H9 (cell line): ENCODE results near the gene RBP4. TPM values are rescaled to one million over a fixed set of nuclear protein-coding genes. Genes with fewer than 3 reads are reported as not detected.

Source experiments
- DNase-seq: peaks from one replicate; pipeline ENCODE4 v3.0.0-alpha.2; 2017
- H2AFZ ChIP-seq: one replicate; pipeline ENCODE4 v1.6.1; 2013; ENCODE audit warnings: mild to moderate bottlenecking, low read length, control low read depth, moderate library complexity
- H2AK5ac ChIP-seq: 2 replicates; pipeline ENCODE4 v1.6.1; 2013; ENCODE audit warnings: low read length, control low read depth, mixed read lengths; ENCODE audit not compliant: insufficient read length
- H2BK120ac ChIP-seq: one replicate; pipeline ENCODE4 v1.6.1; 2013; ENCODE audit warnings: low read depth, mild to moderate bottlenecking, low read length, control low read depth, inconsistent platforms; ENCODE audit not compliant: poor library complexity, severe bottlenecking
- H2BK12ac ChIP-seq: 2 replicates; pipeline ENCODE4 v1.6.1; 2013; ENCODE audit warnings: low read length, control low read depth, mixed read lengths, low read depth; ENCODE audit not compliant: insufficient read length
- H2BK15ac ChIP-seq: 2 replicates; pipeline ENCODE4 v1.6.1; 2013; ENCODE audit warnings: low read depth, low read length, control low read depth
- H2BK20ac ChIP-seq: one replicate; pipeline ENCODE4 v1.6.1; 2013; ENCODE audit warnings: low read depth, mild to moderate bottlenecking, low read length, control low read depth, inconsistent platforms; ENCODE audit not compliant: poor library complexity, severe bottlenecking
- H2BK5ac ChIP-seq: 2 replicates; pipeline ENCODE4 v1.6.1; 2013; ENCODE audit warnings: low read length, control low read depth, mixed read lengths; ENCODE audit not compliant: insufficient read length
- H3K14ac ChIP-seq: 2 replicates; pipeline ENCODE4 v1.6.1; 2013; ENCODE audit warnings: low read length, control low read depth; ENCODE audit not compliant: insufficient read depth
- H3K18ac ChIP-seq: 2 replicates; pipeline ENCODE4 v1.6.1; 2013; ENCODE audit warnings: low read depth, mild to moderate bottlenecking, mixed read lengths, low read length, control low read depth; ENCODE audit not compliant: insufficient read length
- H3K23ac ChIP-seq: 2 replicates; pipeline ENCODE4 v1.6.1; 2013; ENCODE audit warnings: low read length, control low read depth, mixed read lengths, low read depth; ENCODE audit not compliant: insufficient read length
- H3K23me2 ChIP-seq: 2 replicates; pipeline ENCODE4 v1.6.1; 2013; ENCODE audit warnings: low read depth, mild to moderate bottlenecking, mixed read lengths, low read length, control low read depth; ENCODE audit not compliant: insufficient read length, poor library complexity, severe bottlenecking
- H3K27ac ChIP-seq: 2 replicates; pipeline ENCODE4 v1.5.1; 2013; ENCODE audit warnings: low read length, control low read depth, mixed read lengths, low read depth; ENCODE audit not compliant: insufficient read length
- H3K27me3 ChIP-seq: 2 replicates; pipeline ENCODE4 v1.6.1; 2013; ENCODE audit warnings: low read length, control low read depth, inconsistent platforms; ENCODE audit not compliant: insufficient read depth
- H3K4ac ChIP-seq: 2 replicates; pipeline ENCODE4 v1.6.1; 2013; ENCODE audit warnings: low read depth, mild to moderate bottlenecking, control low read depth, inconsistent platforms, low read length, moderate library complexity
- H3K4me1 ChIP-seq: 2 replicates; pipeline ENCODE4 v1.6.1; 2013; ENCODE audit warnings: low read length, control low read depth, inconsistent platforms; ENCODE audit not compliant: insufficient read depth
- H3K4me2 ChIP-seq: 2 replicates; pipeline ENCODE4 v1.6.1; 2013; ENCODE audit warnings: low read length, control low read depth, mixed read lengths; ENCODE audit not compliant: insufficient read length, insufficient read depth
- H3K56ac ChIP-seq: 2 replicates; pipeline ENCODE4 v1.6.1; 2013; ENCODE audit warnings: low read depth, mild to moderate bottlenecking, mixed read lengths, low read length, control low read depth; ENCODE audit not compliant: insufficient read length
- H3K79me1 ChIP-seq: 2 replicates; pipeline ENCODE4 v1.6.1; 2013; ENCODE audit warnings: low read depth, mild to moderate bottlenecking, moderate library complexity, low read length, control low read depth, inconsistent platforms; ENCODE audit not compliant: insufficient read depth, poor library complexity, severe bottlenecking
- H3K79me2 ChIP-seq: 2 replicates; pipeline ENCODE4 v1.6.1; 2013; ENCODE audit warnings: low read length, control low read depth, inconsistent platforms; ENCODE audit not compliant: insufficient read depth
- H3K9ac ChIP-seq: 2 replicates; pipeline ENCODE4 v1.6.1; 2013; ENCODE audit warnings: low read length, control low read depth, mixed read lengths; ENCODE audit not compliant: insufficient read length; ENCODE audit errors: extremely low read depth
- H3K9me3 ChIP-seq: one replicate; pipeline ENCODE4 v1.6.1; 2013; ENCODE audit warnings: low read depth, low read length, inconsistent platforms; ENCODE audit not compliant: control insufficient read depth
- H3T11ph ChIP-seq: one replicate; pipeline ENCODE4 v1.6.1; 2013; ENCODE audit warnings: mild to moderate bottlenecking, low read length, control low read depth, inconsistent platforms
- H4K20me1 ChIP-seq: one replicate; pipeline ENCODE4 v1.6.1; 2013; ENCODE audit not compliant: control insufficient read depth, insufficient read length, insufficient read depth
- H4K5ac ChIP-seq: 2 replicates; pipeline ENCODE4 v1.6.1; 2013; ENCODE audit warnings: low read depth, mild to moderate bottlenecking, mixed read lengths, low read length, control low read depth; ENCODE audit not compliant: insufficient read length
- H4K8ac ChIP-seq: replicated peaks from 2 replicates; pipeline ENCODE4 v1.6.1; 2013; ENCODE audit warnings: low read length, control low read depth, mixed read lengths, low read depth; ENCODE audit not compliant: insufficient read length
- H4K91ac ChIP-seq: 2 replicates; pipeline ENCODE4 v1.6.1; 2013; ENCODE audit warnings: low read depth, mild to moderate bottlenecking, moderate library complexity, mixed read lengths, low read length, control low read depth; ENCODE audit not compliant: insufficient read length
- H3K27ac Mint-ChIP-seq, 3 experiments: 2 replicates in 2 of 3; 3 replicates in 1 of 3; pipeline ENCODE4 v1.8.0; 2020 to 2021; ENCODE audit warnings: mixed read lengths in 3 of 3, mild to moderate bottlenecking in 1 of 3, moderate library complexity in 1 of 3
- H3K27me3 Mint-ChIP-seq: 2 replicates; pipeline ENCODE4 v1.8.0; 2021; ENCODE audit warnings: low read depth, mild to moderate bottlenecking, moderate library complexity, mixed read lengths
- H3K36me3 Mint-ChIP-seq, 3 experiments: 2 replicates in 2 of 3; 3 replicates in 1 of 3; pipeline ENCODE4 v1.8.0; 2020 to 2021; ENCODE audit warnings: low read depth in 3 of 3, mixed read lengths in 3 of 3; ENCODE audit not compliant: insufficient read depth in 1 of 3
- H3K4me1 Mint-ChIP-seq, 2 experiments: 2 replicates each; pipeline ENCODE4 v1.8.0; 2020; ENCODE audit warnings: mixed read lengths in 2 of 2
- H3K4me3 Mint-ChIP-seq, 2 experiments: 2 replicates in 1 of 2; 3 replicates in 1 of 2; pipeline ENCODE4 v1.8.0; 2020 to 2021; ENCODE audit warnings: mild to moderate bottlenecking in 2 of 2, mixed read lengths in 2 of 2, moderate library complexity in 1 of 2
- H3K9me3 Mint-ChIP-seq, 2 experiments: 2 replicates in 1 of 2; 3 replicates in 1 of 2; pipeline ENCODE4 v1.8.0; 2020; ENCODE audit warnings: mild to moderate bottlenecking in 2 of 2, mixed read lengths in 2 of 2, moderate library complexity in 1 of 2
- CTCF ChIP-seq: fragments of 200-600 bp; sonication (generic); conservative IDR thresholded peaks from 3 replicates; pipeline ENCODE4 v1.8.0; 2021; ENCODE audit warnings: antibody characterized with exemption, mild to moderate bottlenecking
- WGBS: extraction: QIAGEN DNeasy Blood & Tissue Kit; methylation state at CpG from one replicate; pipeline ENCODE4 v1.1.7; 2013; ENCODE audit warnings: missing lambda C conversion rate, low lambda C conversion rate, mixed read lengths; ENCODE audit not compliant: insufficient read length; ENCODE audit errors: extremely low coverage; 5-methylcytosine and 5-hydroxymethylcytosine counted together
- total RNA-seq: library from RNA; stranded (reverse); gene quantifications from 2 replicates; pipeline ENCODE4 v1.2.1, GENCODE V29; 2021

The RBP4 gene
- total RNA-seq, 1 experiment from 2014 or later, result not detected

GRCh38 chr10:93628858-93629257, 27.8 kb upstream of the RBP4 start:
- Histone ChIP-seq H3K9me3 (no peaks in the 10 kb centered on the region), H3K23ac (no peak overlapping the region), H2BK15ac (no peak overlapping the region), H2AFZ (no peak overlapping the region), H3K14ac (no peak overlapping the region), H3K79me1 (no peaks in the 10 kb centered on the region), H4K8ac (no peak overlapping the region), H2BK20ac (no peak overlapping the region), H2BK120ac (no peak overlapping the region), H3K9ac (no peak overlapping the region), H3K18ac (no peak overlapping the region), H4K91ac (no peak overlapping the region), H3K4ac (no peak overlapping the region), H2BK12ac (no peak overlapping the region), H4K20me1 (no peaks in the 10 kb centered on the region), H3K4me2 (no peak overlapping the region), H3K27ac (no peak overlapping the region), H3K56ac (no peak overlapping the region), H3T11ph (no peak overlapping the region), H3K79me2 (no peaks in the 10 kb centered on the region), H2AK5ac (no peak overlapping the region), H3K27me3 (no peaks in the 10 kb centered on the region), H2BK5ac (no peak overlapping the region), H4K5ac (no peak overlapping the region), H3K23me2 (no peaks in the 10 kb centered on the region), H3K4me1 (no peaks in the 10 kb centered on the region)
- Mint-ChIP-seq H3K27ac (no peak overlapping the region), H3K9me3 (no peaks in the 10 kb centered on the region), H3K36me3 (no peaks in the 10 kb centered on the region), H3K4me1 (peaks cover 3 to 6% of the 10 kb centered on the region in 2 experiments; a peak in 3 of 4 replicates), H3K4me3 (no peak overlapping the region), H3K27me3 (peaks cover 3% of the 10 kb centered on the region)
- no peak for TF ChIP-seq CTCF
- DNase-seq, result no peak
- WGBS, result no CpG with 5 or more reads among the region's 4 CpGs
